Smooth muscle cell (in vitro differentiated cells): ENCODE measurements around the gene GINS1. TPM values are rescaled to one million over a fixed set of nuclear protein-coding genes. Genes with fewer than 3 reads are reported as not detected.

Experiments used
- DNase-seq: peaks from one replicate; lab custom pipeline; 2025; ENCODE audit not compliant: unreplicated experiment; lab: John Stamatoyannopoulos, UW
- H2AFZ ChIP-seq: fragments of 200-600 bp; sonication (generic); 2 replicates; pipeline ENCODE4 v1.6.0; 2016; ENCODE audit warnings: antibody characterized with exemption, low read depth, mild to moderate bottlenecking
- H3F3A ChIP-seq: fragments of 200-600 bp; sonication (generic); 2 replicates; pipeline ENCODE4 v1.6.0; 2017; ENCODE audit warnings: antibody characterized with exemption, low read depth
- H3K27ac ChIP-seq: fragments of 200-600 bp; sonication (generic); 2 replicates; pipeline ENCODE4 v1.5.1; 2016; ENCODE audit warnings: low read depth, mild to moderate bottlenecking
- H3K27me3 ChIP-seq: fragments of 200-600 bp; sonication (generic); 2 replicates; pipeline ENCODE4 v1.6.1; 2016; ENCODE audit warnings: low read depth, mild to moderate bottlenecking
- H3K36me3 ChIP-seq: fragments of 200-600 bp; sonication (generic); 2 replicates; pipeline ENCODE4 v1.5.1; 2016; ENCODE audit warnings: low read depth
- H3K4me1 ChIP-seq: fragments of 200-600 bp; sonication (generic); 2 replicates; pipeline ENCODE4 v1.5.1; 2016; ENCODE audit warnings: low read depth
- H3K4me2 ChIP-seq: fragments of 200-600 bp; sonication (generic); 2 replicates; pipeline ENCODE4 v1.6.0; 2016; ENCODE audit warnings: mild to moderate bottlenecking
- H3K4me3 ChIP-seq: fragments of 200-600 bp; sonication (generic); 2 replicates; pipeline ENCODE4 v1.5.1; 2016; ENCODE audit warnings: mild to moderate bottlenecking
- H3K79me2 ChIP-seq: fragments of 200-600 bp; sonication (generic); 2 replicates; pipeline ENCODE4 v1.6.0; 2016; ENCODE audit warnings: low read depth, mild to moderate bottlenecking
- H3K9ac ChIP-seq: fragments of 200-600 bp; sonication (generic); 2 replicates; pipeline ENCODE4 v1.6.0; 2016; ENCODE audit warnings: low read depth
- H3K9me3 ChIP-seq: fragments of 200-600 bp; sonication (generic); replicated peaks from 2 replicates; pipeline ENCODE4 v1.5.1; 2016; ENCODE audit warnings: low read depth
- H4K20me1 ChIP-seq: fragments of 200-600 bp; sonication (generic); 2 replicates; pipeline ENCODE4 v1.6.0; 2016; ENCODE audit warnings: low read depth
- CTCF ChIP-seq: fragments of 200-600 bp; sonication (generic); IDR thresholded peaks from 2 replicates; pipeline ENCODE4 v1.5.1; 2017; ENCODE audit warnings: borderline replicate concordance, mild to moderate bottlenecking, antibody characterized with exemption; ENCODE audit not compliant: insufficient read depth, poor library complexity, severe bottlenecking
- WGBS: methylation state at CpG from one replicate; pipeline ENCODE4 v1.1.7; 2016; ENCODE audit warnings: low lambda C conversion rate; 5-methylcytosine and 5-hydroxymethylcytosine counted together
- polyA plus RNA-seq: library from polyadenylated mRNA; unstranded; fragments of >200 nt; fragmentation: Nextera tagmentation; extraction: Ambion mirVana; gene quantifications from 2 replicates; pipeline ENCODE4 v1.2.1, GENCODE V29; 2016
- total RNA-seq: library from RNA; depleted of rRNA; stranded (reverse); fragments of >200 nt; gene quantifications from 2 replicates; pipeline ENCODE4 v1.2.3, GENCODE V29; 2014

Gene GINS1
- total and polyA plus RNA-seq, 2 experiments from 2014 or later: 5.9 to 9.3 TPM

- Histone ChIP-seq H3K4me2 (no peak overlapping the region), H3K4me3 (no peak overlapping the region), H3K36me3 (no peaks in the 10 kb centered on the region), H3F3A (no peaks in the 10 kb centered on the region), H3K9me3 (no peaks in the 10 kb centered on the region), H3K79me2 (peaks cover 2% of the 10 kb centered on the region), H3K27me3 (no peaks in the 10 kb centered on the region), H3K4me1 (no peaks in the 10 kb centered on the region), H4K20me1 (peaks cover 10% of the 10 kb centered on the region), H3K27ac (no peak overlapping the region), H2AFZ (no peak overlapping the region), H3K9ac (no peak overlapping the region)
- no peak for DNase-seq
- TF ChIP-seq CTCF: no peak
- WGBS: 99% methylated on average over 46 of the region's 52 CpGs
Measured at GRCh38 chr20:25476106-25477013, 68.9 kb downstream of the GINS1 start.

- no peak overlapping the region for H3K4me3 ChIP-seq
- H3K9me3 ChIP-seq: no peaks in the 10 kb centered on the region
- H3K4me2 ChIP-seq: no peak overlapping the region
- no peaks in the 10 kb centered on the region for H3K4me1 ChIP-seq
- DNase-seq: no peak
- H3K9ac ChIP-seq: no peak overlapping the region
- H2AFZ ChIP-seq: no peak overlapping the region
- no peak for TF ChIP-seq CTCF
- H3K27me3 ChIP-seq: no peaks in the 10 kb centered on the region
- no peak overlapping the region for H3K27ac ChIP-seq
- no peaks in the 10 kb centered on the region for H3K36me3 ChIP-seq
- no peaks in the 10 kb centered on the region for H3F3A ChIP-seq
- H3K79me2 ChIP-seq: no peaks in the 10 kb centered on the region
- WGBS: 97% methylated on average over 28 of the region's 28 CpGs
- H4K20me1 ChIP-seq: peaks cover 3% of the 10 kb centered on the region
Measured at GRCh38 chr20:25477014-25477882, 69.8 kb downstream of the GINS1 start.

GRCh38 chr20:25478889-25479568, 71.6 kb downstream of the GINS1 start:
- Histone ChIP-seq H3K27me3 (no peaks in the 10 kb centered on the region), H3K4me2 (no peak overlapping the region), H3K4me3 (no peak overlapping the region), H3K9me3 (no peaks in the 10 kb centered on the region), H2AFZ (no peak overlapping the region), H3K27ac (no peak overlapping the region), H3K9ac (no peak overlapping the region), H3K4me1 (no peaks in the 10 kb centered on the region), H3F3A (no peaks in the 10 kb centered on the region), H3K36me3 (no peaks in the 10 kb centered on the region), H4K20me1 (peaks cover 8% of the 10 kb centered on the region), H3K79me2 (no peaks in the 10 kb centered on the region)
- no peak for TF ChIP-seq CTCF
- no peak for DNase-seq
- WGBS: 95% methylated on average over 24 of the region's 24 CpGs
